ENCODE results near the gene MYBPC1.

Gene MYBPC1

GRCh38 chr12:101628676-101629075, 33.9 kb downstream of the MYBPC1 start:
- no peaks in the 10 kb centered on the region for H3K4me1 ChIP-seq (ENCODE audit: insufficient read depth, poor library complexity, severe bottlenecking)
- DNase-seq (ENCODE audit: low spot score) (no peak), ATAC-seq (ENCODE audit: low read depth) (no peak)
- no peak for TF ChIP-seq CTCF (IDR thresholded peaks at IDR 0.05; ENCODE audit: poor library complexity, severe bottlenecking)
- H3K9me3 ChIP-seq (ENCODE audit: severe bottlenecking): no peaks in the 10 kb centered on the region
- H3K4me3 ChIP-seq (ENCODE audit: severe bottlenecking): no peak overlapping the region
- no peak overlapping the region for H3K27ac ChIP-seq (ENCODE audit: poor library complexity, severe bottlenecking)
- H3K36me3 ChIP-seq (ENCODE audit: low read depth): no peaks in the 10 kb centered on the region
- H3K27me3 ChIP-seq (ENCODE audit: insufficient read depth, poor library complexity, severe bottlenecking): no peaks in the 10 kb centered on the region

- no peak for ATAC-seq (ENCODE audit: low read depth)
Observed at GRCh38 chr12:101634724-101635123, 40.0 kb downstream of the MYBPC1 start.

GRCh38 chr12:101637936-101638335, 43.2 kb downstream of the MYBPC1 start:
- H3K4me1 ChIP-seq (ENCODE audit: insufficient read depth, poor library complexity, severe bottlenecking): no peaks in the 10 kb centered on the region
- H3K4me3 ChIP-seq (ENCODE audit: severe bottlenecking): no peak overlapping the region
- DNase-seq (ENCODE audit: low spot score): no peak
- no peaks in the 10 kb centered on the region for H3K36me3 ChIP-seq (ENCODE audit: low read depth)
- no peak for ATAC-seq (ENCODE audit: low read depth)
- no peaks in the 10 kb centered on the region for H3K9me3 ChIP-seq (ENCODE audit: severe bottlenecking)
- TF ChIP-seq CTCF (IDR thresholded peaks at IDR 0.05; ENCODE audit: poor library complexity, severe bottlenecking): no peak
- no peaks in the 10 kb centered on the region for H3K27me3 ChIP-seq (ENCODE audit: insufficient read depth, poor library complexity, severe bottlenecking)
- H3K27ac ChIP-seq (ENCODE audit: poor library complexity, severe bottlenecking): no peak overlapping the region

More at GRCh38 chr12:101634724-101635123, 40.0 kb downstream of the MYBPC1 start:
- TF ChIP-seq CTCF (IDR thresholded peaks at IDR 0.05; ENCODE audit: poor library complexity, severe bottlenecking): no peak
- Histone ChIP-seq H3K4me1 (ENCODE audit: insufficient read depth, poor library complexity, severe bottlenecking) (no peaks in the 10 kb centered on the region), H3K27me3 (ENCODE audit: insufficient read depth, poor library complexity, severe bottlenecking) (no peaks in the 10 kb centered on the region), H3K36me3 (ENCODE audit: low read depth) (no peaks in the 10 kb centered on the region), H3K9me3 (ENCODE audit: severe bottlenecking) (no peaks in the 10 kb centered on the region), H3K4me3 (ENCODE audit: severe bottlenecking) (no peak overlapping the region), H3K27ac (ENCODE audit: poor library complexity, severe bottlenecking) (no peak overlapping the region)
- no peak for DNase-seq (ENCODE audit: low spot score)

GRCh38 chr12:101642115-101643067, 47.6 kb downstream of the MYBPC1 start:
- Histone ChIP-seq H3K36me3 (ENCODE audit: low read depth) (no peaks in the 10 kb centered on the region), H3K9me3 (ENCODE audit: severe bottlenecking) (no peaks in the 10 kb centered on the region), H3K4me3 (ENCODE audit: severe bottlenecking) (no peak overlapping the region), H3K27me3 (ENCODE audit: insufficient read depth, poor library complexity, severe bottlenecking) (no peaks in the 10 kb centered on the region), H3K4me1 (ENCODE audit: insufficient read depth, poor library complexity, severe bottlenecking) (no peaks in the 10 kb centered on the region), H3K27ac (ENCODE audit: poor library complexity, severe bottlenecking) (no peak overlapping the region)
- no peak for DNase-seq (ENCODE audit: low spot score)
- TF ChIP-seq CTCF (IDR thresholded peaks at IDR 0.05; ENCODE audit: poor library complexity, severe bottlenecking): no peak
- ATAC-seq (ENCODE audit: low read depth): no peak

- H3K27ac ChIP-seq (ENCODE audit: poor library complexity, severe bottlenecking): no peak overlapping the region
- H3K9me3 ChIP-seq (ENCODE audit: severe bottlenecking): no peaks in the 10 kb centered on the region
- no peak for TF ChIP-seq CTCF (IDR thresholded peaks at IDR 0.05; ENCODE audit: poor library complexity, severe bottlenecking)
- H3K36me3 ChIP-seq (ENCODE audit: low read depth): no peaks in the 10 kb centered on the region
- no peaks in the 10 kb centered on the region for H3K4me1 ChIP-seq (ENCODE audit: insufficient read depth, poor library complexity, severe bottlenecking)
- no peak overlapping the region for H3K4me3 ChIP-seq (ENCODE audit: severe bottlenecking)
- ATAC-seq (ENCODE audit: low read depth) (no peak), DNase-seq (ENCODE audit: low spot score) (no peak)
- H3K27me3 ChIP-seq (ENCODE audit: insufficient read depth, poor library complexity, severe bottlenecking): no peaks in the 10 kb centered on the region
Observed at GRCh38 chr12:101647711-101648110, 52.9 kb downstream of the MYBPC1 start.

All from RWPE2 (cell line).